Measurements from ENCODE around the gene ADAMTS18.
"Not testable (repeated sequence)": the region's sequence is repeated elsewhere in the genome, so short reads cannot be mapped to it uniquely, and the experiment has no call there.

ADAMTS18 gene

DNA sequence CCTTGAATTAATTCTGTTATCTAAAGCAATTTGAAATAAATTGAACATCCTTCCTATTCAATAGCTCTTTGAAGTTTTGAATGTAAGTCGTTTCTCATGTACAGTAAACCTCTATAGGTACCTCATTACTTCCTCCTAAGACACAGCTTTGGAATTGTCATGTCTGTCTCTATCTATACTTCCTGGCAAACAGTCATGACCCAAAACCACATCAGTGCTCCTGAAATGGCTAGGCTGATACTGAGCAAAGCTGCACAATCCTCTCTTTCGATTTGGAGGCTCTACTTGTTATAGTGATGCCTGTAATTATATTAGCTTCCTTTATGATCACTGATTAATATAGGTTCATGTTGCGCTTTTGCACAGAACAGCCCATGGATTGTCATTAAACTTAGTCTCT is 110.1 kb downstream of the ADAMTS18 start:
- DNase-seq, result no peak

- no peak for DNase-seq
These were observed 111.1 kb downstream of the ADAMTS18 start for GRCh38 chr16:77323695-77324094.

GRCh38 chr16:77322757-77323156 is 112.1 kb downstream of the ADAMTS18 start:
- DNase-seq, result no peak

DNA sequence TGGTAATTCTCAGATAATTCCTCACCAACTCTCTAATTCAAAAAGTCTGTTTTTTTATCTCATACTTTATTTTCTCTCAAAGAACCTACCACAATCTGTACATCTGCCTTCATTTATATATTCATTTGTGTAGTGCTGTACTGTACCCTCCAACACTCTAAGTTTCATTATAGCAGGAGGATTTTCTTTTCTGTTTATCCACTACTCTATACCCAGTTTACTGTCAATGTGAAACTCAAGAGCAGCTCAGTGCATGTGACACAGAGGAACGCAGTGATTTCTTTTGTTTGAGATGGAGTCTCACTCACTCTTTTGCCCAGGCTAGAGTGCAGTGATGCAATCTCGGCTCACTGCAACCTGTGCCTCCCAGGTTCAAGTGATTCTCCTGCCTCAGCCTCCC is 117.8 kb downstream of the ADAMTS18 start:
- no peak for DNase-seq

- DNase-seq, result no peak
These were observed 124.0 kb downstream of the ADAMTS18 start for GRCh38 chr16:77310877-77311276.

DNA sequence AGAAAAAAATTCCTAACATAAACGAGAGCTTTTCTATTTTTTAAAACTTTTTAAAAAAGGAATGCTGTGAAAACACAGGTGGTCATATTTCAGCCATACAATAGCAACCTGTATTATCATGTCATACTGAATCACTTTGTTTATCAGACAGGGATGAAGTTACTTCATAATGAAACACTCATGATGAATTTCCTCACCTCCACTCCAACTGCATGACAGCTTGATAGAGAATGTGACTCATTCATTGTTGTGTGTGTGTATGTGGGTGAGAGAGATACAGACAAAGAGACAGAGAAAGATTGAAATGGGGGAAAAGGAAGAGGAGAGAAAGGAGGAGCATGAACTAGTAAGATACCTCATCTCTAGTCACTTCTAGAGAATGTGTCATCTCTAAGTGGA is 126.7 kb downstream of the ADAMTS18 start:
- no peak for DNase-seq

DNA sequence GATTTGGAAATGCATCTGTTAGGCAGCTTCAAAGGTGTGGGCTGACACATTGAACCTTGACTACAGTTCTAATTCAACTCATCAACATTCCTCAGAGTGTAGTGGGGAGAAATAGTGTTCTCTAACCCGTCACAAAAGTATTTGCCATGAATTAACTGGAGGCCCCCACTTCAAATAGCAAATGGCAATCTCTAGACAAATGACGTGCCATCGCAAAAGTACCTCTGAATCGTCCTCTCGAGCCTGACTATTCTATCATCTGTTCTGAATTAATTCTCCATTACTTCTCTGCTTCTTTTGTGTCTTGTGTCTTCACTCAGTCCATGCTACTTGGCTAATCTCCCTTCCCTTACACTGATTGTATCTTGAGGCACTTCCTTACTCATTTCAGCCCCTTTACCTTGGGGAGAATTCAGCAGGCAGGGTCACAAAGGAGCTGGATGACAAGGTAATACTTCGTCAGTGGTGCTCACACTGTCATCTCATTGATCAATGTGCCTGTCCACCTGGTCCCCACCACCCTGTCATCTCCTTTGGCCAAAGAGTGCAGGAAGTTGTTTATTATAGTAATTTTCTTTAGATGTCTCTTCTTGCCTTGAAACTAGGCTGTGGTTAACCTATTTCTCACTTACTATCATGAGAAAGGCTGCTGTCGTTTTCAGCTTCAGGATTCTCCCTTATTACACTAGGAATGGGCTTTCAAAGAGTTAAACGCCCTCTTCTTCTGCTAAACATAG is 127.2 kb downstream of the ADAMTS18 start:
- DNase-seq, result no peak

DNA sequence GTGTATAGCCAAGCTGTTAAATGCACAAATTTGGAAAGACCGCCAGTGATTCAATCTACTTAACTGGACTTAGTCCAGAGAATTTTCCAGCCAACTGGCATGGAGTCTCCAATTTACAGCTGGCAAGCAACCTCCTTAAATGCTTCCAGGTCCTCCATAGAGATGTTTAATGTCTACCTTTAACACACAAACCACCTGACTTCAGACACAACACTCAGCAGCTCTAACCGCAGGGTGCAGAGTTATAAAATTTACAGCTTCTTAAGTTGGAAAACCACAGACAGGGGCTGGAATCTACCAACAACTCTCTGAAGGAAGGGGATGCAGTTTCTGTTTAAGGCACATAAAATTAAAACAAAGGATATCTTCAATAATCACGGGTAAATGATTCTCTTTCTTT is 128.8 kb downstream of the ADAMTS18 start:
- no peak for DNase-seq

DNA sequence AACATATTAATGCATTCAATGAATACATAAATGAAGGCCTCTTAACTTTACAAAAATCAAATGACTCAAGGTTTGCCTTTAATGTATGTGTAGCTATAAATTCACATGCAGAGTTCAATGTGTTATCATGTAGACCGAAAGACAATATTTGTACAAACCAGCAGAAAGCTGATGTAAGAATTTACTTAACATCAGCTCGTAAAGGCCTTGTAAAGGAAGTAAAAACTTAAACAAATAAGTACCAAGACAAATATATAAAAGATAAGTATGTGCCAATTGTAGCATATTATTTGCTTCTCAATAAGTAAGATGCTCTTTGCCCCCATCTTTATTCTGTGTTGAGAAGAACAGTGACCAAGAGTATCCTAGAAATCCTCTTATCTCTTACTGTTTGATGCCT is 130.0 kb downstream of the ADAMTS18 start:
- DNase-seq, result no peak

DNA sequence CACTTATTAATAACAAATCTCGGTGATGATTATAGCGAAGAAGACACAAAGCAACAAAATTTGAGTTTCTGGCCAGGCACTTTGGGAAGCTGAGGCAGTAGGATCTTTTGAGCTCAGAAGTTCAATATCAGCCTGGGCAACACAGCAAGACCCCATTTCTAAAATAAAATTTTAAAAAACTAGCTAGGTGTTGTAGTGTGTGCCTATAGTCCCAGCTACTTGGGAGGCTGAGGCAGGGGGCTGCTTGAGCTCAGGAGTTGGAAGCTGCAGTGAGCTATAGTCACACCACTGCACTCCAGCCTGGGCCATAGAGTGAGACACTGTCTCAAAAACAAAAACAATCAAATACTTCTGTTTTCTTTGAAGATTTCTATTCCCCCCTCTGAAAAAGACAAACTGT is 130.7 kb downstream of the ADAMTS18 start:
- no peak for DNase-seq

- DNase-seq, result no peak
These were observed 132.2 kb downstream of the ADAMTS18 start for GRCh38 chr16:77302674-77303073.

DNA sequence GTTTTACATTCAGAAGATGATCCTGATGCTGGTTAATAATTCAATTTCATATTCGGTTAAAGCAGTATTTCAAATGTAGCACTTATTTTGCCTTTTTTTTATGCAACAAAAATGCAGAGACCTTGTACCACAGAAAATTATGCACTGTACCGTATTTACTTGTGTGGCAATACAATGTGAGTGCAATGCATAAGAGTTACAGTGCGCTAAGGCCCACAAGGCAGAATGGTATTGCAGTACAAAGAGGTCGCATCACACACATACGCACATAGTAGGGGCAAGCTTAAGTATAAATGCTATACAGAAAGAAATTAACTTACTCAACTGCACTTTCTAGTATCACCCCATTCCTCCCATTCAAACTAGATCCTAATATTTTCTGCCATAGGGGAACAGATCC is 132.6 kb downstream of the ADAMTS18 start:
- DNase-seq, result no peak

DNA sequence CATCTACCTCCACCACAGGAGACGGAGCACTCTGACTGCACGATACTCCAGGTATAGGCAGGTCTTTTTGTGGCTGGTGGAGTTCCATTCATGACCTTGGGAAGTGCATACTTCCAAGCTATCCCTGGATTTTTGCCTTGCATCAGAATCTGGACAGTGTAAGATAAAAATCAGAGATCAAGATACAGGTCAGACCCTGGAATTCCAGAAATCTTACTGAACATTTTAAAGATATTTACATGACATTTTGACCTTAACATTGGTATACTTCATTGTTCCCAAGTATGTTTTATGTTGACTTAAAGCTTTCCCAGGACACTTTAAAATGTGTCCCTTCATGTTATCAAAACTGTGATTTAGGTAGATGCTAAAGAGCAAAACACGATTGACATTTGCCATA is 134.6 kb downstream of the ADAMTS18 start:
- no peak for DNase-seq

- no peak for DNase-seq
These were observed 135.4 kb downstream of the ADAMTS18 start for GRCh38 chr16:77299395-77299794.

DNA sequence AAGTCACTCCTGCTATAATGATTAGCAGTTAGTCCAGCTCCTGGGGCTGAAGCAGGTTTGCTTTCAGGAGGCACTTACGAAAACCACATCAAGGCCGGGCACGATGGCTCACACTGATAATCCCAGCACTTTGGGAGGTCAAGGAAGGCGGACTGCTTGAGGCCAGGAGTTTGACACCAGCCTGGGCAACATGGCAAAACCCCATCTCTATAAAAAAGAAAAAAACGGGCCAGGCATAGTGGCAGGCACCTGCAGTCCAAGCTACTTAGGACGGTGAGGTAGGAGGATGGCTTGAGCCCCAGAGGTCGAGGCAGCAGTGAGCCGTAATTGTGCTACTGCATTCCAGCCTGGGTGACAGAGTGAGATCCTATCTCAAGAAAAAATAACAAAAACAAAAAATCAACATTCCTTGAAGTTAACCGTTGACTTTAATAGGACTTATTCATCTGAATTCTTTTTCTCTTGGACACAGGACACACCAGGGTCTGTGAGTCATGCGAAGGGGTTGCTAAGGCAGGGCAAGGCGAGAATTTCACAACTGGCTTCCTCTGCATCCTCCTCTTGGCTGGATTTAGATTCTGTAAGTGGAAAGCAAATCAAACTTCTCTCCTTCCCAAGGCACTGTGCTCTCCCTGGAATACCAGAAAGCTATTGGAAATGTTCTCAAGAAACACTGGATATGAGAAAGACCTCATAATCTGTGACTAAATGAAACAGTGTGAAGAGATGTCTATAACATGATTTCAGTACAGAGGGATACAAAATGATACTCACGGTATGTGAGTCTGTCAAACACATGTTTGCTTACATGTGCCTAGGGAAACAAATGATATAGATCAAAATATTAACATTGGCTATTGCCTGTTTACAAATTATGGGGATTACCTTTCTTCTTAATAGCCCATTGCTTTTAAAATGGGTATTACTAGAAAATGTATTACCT is 136.1 kb downstream of the ADAMTS18 start:
- DNase-seq, result no peak

DNA sequence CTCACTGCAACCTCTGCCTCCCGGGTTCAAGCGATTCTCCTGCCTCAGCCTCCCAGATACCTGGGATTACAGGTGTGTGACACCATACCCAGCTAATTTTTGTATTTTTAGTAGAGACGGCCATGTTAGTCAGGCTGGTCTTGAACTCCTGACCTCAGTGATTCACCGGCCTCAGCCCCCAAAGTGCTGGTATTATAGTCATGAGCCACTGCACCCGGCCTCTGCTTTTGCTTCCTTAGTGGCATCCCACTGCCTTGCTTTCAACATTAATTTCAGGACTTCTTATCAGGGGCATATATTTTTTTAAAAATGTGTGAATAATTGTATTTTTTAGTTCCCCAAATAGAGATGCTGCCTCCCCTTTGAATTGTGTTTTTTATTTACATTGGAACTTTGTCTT is 136.8 kb downstream of the ADAMTS18 start:
- no peak for DNase-seq

DNA sequence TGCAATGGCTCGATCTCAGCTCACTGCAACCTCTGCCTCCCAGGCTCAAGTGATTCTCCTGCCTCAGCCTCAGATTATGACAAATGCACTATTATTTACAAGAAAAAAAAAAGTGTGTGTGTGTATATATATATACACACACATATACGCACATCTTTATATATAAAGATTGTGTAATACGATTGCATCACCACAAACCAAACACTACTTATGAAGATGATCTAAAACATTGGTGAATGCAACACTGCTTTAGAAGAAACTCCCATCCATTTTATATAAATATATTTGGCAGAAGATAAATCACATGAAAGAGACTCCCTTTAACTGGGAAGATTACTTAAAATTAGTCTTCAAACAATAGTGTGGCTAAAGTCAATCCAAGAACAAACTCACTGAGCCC is 138.9 kb downstream of the ADAMTS18 start:
- DNase-seq, result no peak

- DNase-seq, result no peak
These were observed 144.3 kb downstream of the ADAMTS18 start for GRCh38 chr16:77290451-77291115.

DNA sequence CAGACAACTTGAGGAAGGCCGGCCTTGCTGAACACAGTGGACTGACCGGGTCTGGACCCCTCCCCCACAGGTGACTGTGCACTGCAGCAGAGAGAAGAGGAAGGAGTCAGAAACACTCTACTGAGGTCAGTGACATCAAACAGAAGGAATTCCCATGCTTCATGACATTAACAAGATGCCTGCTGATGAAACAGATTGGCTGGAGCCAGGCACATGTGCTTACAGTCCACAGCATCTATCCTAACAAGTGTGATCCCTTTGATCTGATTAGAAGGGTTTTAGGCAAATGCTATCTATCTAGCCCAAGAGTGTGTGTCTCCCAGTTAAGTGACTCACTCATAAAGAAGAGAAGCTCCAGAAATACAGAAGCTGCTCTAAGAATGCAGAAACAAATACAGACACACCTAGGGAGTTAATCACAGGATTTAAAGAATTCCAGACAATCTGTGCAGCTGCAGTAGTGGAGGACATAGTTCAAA is 145.5 kb downstream of the ADAMTS18 start:
- no peak for DNase-seq

- no peak for DNase-seq
These were observed 146.6 kb downstream of the ADAMTS18 start for GRCh38 chr16:77288222-77288621.

GRCh38 chr16:77285676-77286075 is 149.2 kb downstream of the ADAMTS18 start:
- no peak for DNase-seq

- DNase-seq, result no peak
These were observed 152.5 kb downstream of the ADAMTS18 start for GRCh38 chr16:77282345-77282744.

DNA sequence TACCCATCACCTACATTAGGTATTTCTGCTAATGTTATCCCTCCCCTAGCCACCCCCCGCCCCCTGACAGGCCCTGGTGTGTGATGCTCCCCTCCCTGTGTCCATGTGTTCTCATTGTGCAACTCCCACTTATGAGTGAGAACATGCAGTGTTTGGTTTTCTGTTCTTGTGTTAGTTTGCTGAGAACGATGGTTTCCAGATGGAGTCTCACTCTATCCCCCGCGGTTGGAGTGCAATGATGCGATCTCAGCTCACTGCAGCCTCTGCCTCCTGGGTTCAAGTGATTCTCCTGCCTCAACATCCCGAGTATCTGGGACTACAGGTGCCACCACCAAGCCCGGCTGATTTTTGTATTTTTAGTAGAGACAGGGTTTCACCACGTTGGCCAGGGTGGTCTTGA is 155.5 kb downstream of the ADAMTS18 start:
- not testable (repeated sequence) for DNase-seq

Measured in CD4-positive, alpha-beta T cell treated with Interleukin-4 for 1 hour (primary cell).